Psoas muscle (tissue), 8 donors: ENCODE measurements around the gene SMYD3. TPM values are rescaled to one million over a fixed set of nuclear protein-coding genes. Genes with fewer than 3 reads are reported as not detected.

ENCODE experiments used
- ATAC-seq, 4 donors: fragments of 200-7000 bp; cut with Tn5 transposase; one replicate each; pipeline ENCODE4 v1.9.1; 2020; ENCODE audit warnings: moderate library complexity in 3 of 4, mild to moderate bottlenecking in 2 of 4
- DNase-seq, 2 donors: peaks; one replicate each; pipeline ENCODE4 v3.0.0-alpha.2; 2020
- H3K27ac ChIP-seq: fragments of 200-600 bp; one replicate; pipeline ENCODE4 v1.8.0; 2022
- H3K27me3 ChIP-seq, 3 donors: fragments of 200-600 bp in 1 of 3; one replicate each; pipeline versions ENCODE4 v1.6.1 to v1.8.0; 2013 to 2022; ENCODE audit warnings: low read length in 2 of 3, mild to moderate bottlenecking in 2 of 3, moderate library complexity in 1 of 3; ENCODE audit not compliant: insufficient read depth in 3 of 3
- H3K36me3 ChIP-seq, 2 donors: fragments of 200-600 bp in 1 of 2; one replicate each; pipeline versions ENCODE4 v1.6.1 to v1.8.0; 2013 to 2022; ENCODE audit warnings: low read depth in 1 of 2, mild to moderate bottlenecking in 1 of 2, moderate library complexity in 1 of 2; ENCODE audit not compliant: insufficient read depth in 1 of 2
- H3K4me1 ChIP-seq: fragments of 200-600 bp; one replicate; pipeline ENCODE4 v1.8.0; 2022
- H3K4me3 ChIP-seq: fragments of 200-600 bp; one replicate; pipeline ENCODE4 v1.8.0; 2022; ENCODE audit warnings: mild to moderate bottlenecking
- H3K9me3 ChIP-seq: fragments of 200-600 bp; one replicate; pipeline ENCODE4 v1.8.0; 2022
- CTCF ChIP-seq: fragments of 200-600 bp; IDR thresholded peaks from one replicate; pipeline ENCODE4 v1.8.0; 2022; ENCODE audit warnings: antibody characterized with exemption
- WGBS, 3 donors: extraction: QIAGEN DNeasy Blood & Tissue Kit; methylation state at CpG; one replicate each; pipeline versions ENCODE4 v1.1.6 to v1.1.7; 2013; 5-methylcytosine and 5-hydroxymethylcytosine counted together
- intact Hi-C, 2 donors: fragments of 100-400 bp; cut with DNase I; formaldehyde crosslinking; loops; one replicate each; pipeline versions ENCODE4 v1.11.0 to v1.14.2; 2022
- polyA plus RNA-seq, 3 donors: library from polyadenylated mRNA; stranded (reverse); fragments of 200-250 nt; gene quantifications; one replicate each; pipeline ENCODE4 v1.2.3, GENCODE V29; 2013
- total RNA-seq, 4 donors: library from RNA; stranded (reverse); fragmentation: NEBNext Ultra II Directional in 2 of 4; extraction: Animal tissue kit (Norgen Biotek cat#: 25700) in 2 of 4; gene quantifications; one replicate each; pipeline versions ENCODE4 v1.2.1 to v1.2.4, GENCODE V29; 2021 to 2023
- donor health status: healthy with polysubstance abuse.
- donor health status: DM: no; HTN: no; CAD: no; lungs with moderate emphysema.
- donor health status: Bipolar disorder and iron deficiency.
- donor health status: healthy.
- donor health status: DM: yes; HTN: yes; CAD: no.
- donor health status: DM: no; HTN: no; CAD: no.
- donor health status: DM: no; HTN: no; CAD: no.
- donor health status: DM: yes; HTN: yes; CAD: no.

The SMYD3 gene
- total and polyA plus RNA-seq, 7 donors, result 2.9 to 6.4 (median 4.9) TPM

GRCh38 chr1:245842106-245842505 is 665.0 kb downstream of the SMYD3 start:
- H3K4me3 ChIP-seq, result no peak overlapping the region
- no peak overlapping the region for H3K27ac ChIP-seq
- no peaks in the 10 kb centered on the region for H3K9me3 ChIP-seq
- TF ChIP-seq CTCF, result no peak
- DNase-seq (no peak), ATAC-seq (no peak)
- H3K4me1 ChIP-seq, result no peaks in the 10 kb centered on the region
- H3K27me3 ChIP-seq, result no peaks in the 10 kb centered on the region
- H3K36me3 ChIP-seq, result no peaks in the 10 kb centered on the region
- WGBS, 3 donors, result 75 to 81% (median 79%) methylated on average over 8 of the region's 8 CpGs
- intact Hi-C loops, result no loop called here

- TF ChIP-seq CTCF, result no peak
- intact Hi-C loops, result no loop called here
- Histone ChIP-seq H3K27me3 (no peaks in the 10 kb centered on the region), H3K4me3 (no peak overlapping the region), H3K27ac (no peak overlapping the region), H3K4me1 (no peaks in the 10 kb centered on the region), H3K9me3 (no peaks in the 10 kb centered on the region), H3K36me3 (no peaks in the 10 kb centered on the region)
- DNase-seq (no peak), ATAC-seq (no peak)
- 26 to 42% (median 29%) methylated on average over 2 of the region's 2 CpGs for WGBS, 3 donors
Observed at GRCh38 chr1:245840971-245841370, 666.1 kb downstream of the SMYD3 start.

GRCh38 chr1:245837718-245838117 is 669.4 kb downstream of the SMYD3 start:
- Histone ChIP-seq H3K27me3 (no peaks in the 10 kb centered on the region), H3K9me3 (no peaks in the 10 kb centered on the region), H3K27ac (no peak overlapping the region), H3K4me3 (no peak overlapping the region), H3K4me1 (no peaks in the 10 kb centered on the region), H3K36me3 (no peaks in the 10 kb centered on the region)
- intact Hi-C loops, result no loop called here
- TF ChIP-seq CTCF, result no peak
- no peak for ATAC-seq
- WGBS, 3 donors, result 54 to 58% (median 55%) methylated on average over 5 of the region's 5 CpGs
- DNase-seq, result no peak

GRCh38 chr1:245835386-245835785 is 671.7 kb downstream of the SMYD3 start:
- no peaks in the 10 kb centered on the region for H3K27me3 ChIP-seq
- ATAC-seq (no peak), DNase-seq (no peak)
- 89 to 91% (median 90%) methylated on average over 6 of the region's 6 CpGs for WGBS, 3 donors
- TF ChIP-seq CTCF, result no peak
- intact Hi-C loops, result no loop called here
- no peaks in the 10 kb centered on the region for H3K4me1 ChIP-seq
- H3K36me3 ChIP-seq, result no peaks in the 10 kb centered on the region
- H3K9me3 ChIP-seq, result no peaks in the 10 kb centered on the region
- no peak overlapping the region for H3K4me3 ChIP-seq
- H3K27ac ChIP-seq, result no peak overlapping the region

- ATAC-seq (no peak), DNase-seq (no peak)
- H3K36me3 ChIP-seq, result no peaks in the 10 kb centered on the region
- TF ChIP-seq CTCF, result no peak
- no peaks in the 10 kb centered on the region for H3K27me3 ChIP-seq
- H3K4me1 ChIP-seq, result no peaks in the 10 kb centered on the region
- WGBS, 3 donors, result 90 to 96% (median 91%) methylated on average over 5 of the region's 5 CpGs
- no peak overlapping the region for H3K27ac ChIP-seq
- no peak overlapping the region for H3K4me3 ChIP-seq
- intact Hi-C loops, result no loop called here
- H3K9me3 ChIP-seq, result no peaks in the 10 kb centered on the region
Observed at GRCh38 chr1:245834002-245834401, 673.1 kb downstream of the SMYD3 start.
